ENCODE results near the gene PHF21B. TPM values are rescaled to one million over a fixed set of nuclear protein-coding genes. Genes with fewer than 3 reads are reported as not detected.
A peak's percentile ranks its signal among the peaks of the same experiment; 100 is the strongest.

Gene PHF21B
- total RNA-seq, 4 donors from 2014 or later, result 0.17 to 0.62 TPM; not detected in 2

- intact Hi-C loops (cut with DNase I; ENCODE audit: low total_unique reads), result no loop called here
- DNase-seq (ENCODE audit: low spot score in 2 of 2), result no peak
- H3K4me3 ChIP-seq (ENCODE audit: low read depth, poor library complexity, severe bottlenecking), result no peak overlapping the region
- TF ChIP-seq POLR2A (IDR thresholded peaks at IDR 0.05) (no peak), CTCF (IDR thresholded peaks at IDR 0.05) (no peak)
- WGBS, 2 donors, result 80 to 82% methylated on average over 11 of the region's 11 CpGs
These were observed 27.9 kb downstream of the PHF21B start for GRCh38 chr22:44981857-44982256.

GRCh38 chr22:44979154-44979553 is 30.7 kb downstream of the PHF21B start:
- no peak overlapping the region for H3K4me3 ChIP-seq (ENCODE audit: low read depth, poor library complexity, severe bottlenecking)
- intact Hi-C loops (cut with DNase I; ENCODE audit: low total_unique reads), result no loop called here
- WGBS, 2 donors, result 73 to 78% methylated on average over 5 to 6 of the region's 6 CpGs
- no peak for DNase-seq (ENCODE audit: low spot score in 2 of 2)
- TF ChIP-seq POLR2A (IDR thresholded peaks at IDR 0.05) (no peak), CTCF (IDR thresholded peaks at IDR 0.05) (no peak)

- no peak overlapping the region for H3K4me3 ChIP-seq (ENCODE audit: low read depth, poor library complexity, severe bottlenecking)
- WGBS, 2 donors, result 39 to 41% methylated on average over 22 of the region's 22 CpGs
- TF ChIP-seq CTCF (IDR thresholded peaks at IDR 0.05), result no peak
- TF ChIP-seq POLR2A (IDR thresholded peaks at IDR 0.05), result no peak
- DNase-seq (ENCODE audit: low spot score in 2 of 2), result peak; percentile 33 to 88
- intact Hi-C loops (cut with DNase I; ENCODE audit: low total_unique reads), result no loop called here
These were observed 34.2 kb downstream of the PHF21B start for GRCh38 chr22:44975427-44976262.

GRCh38 chr22:44974454-44974853 is 35.4 kb downstream of the PHF21B start:
- no peak for TF ChIP-seq POLR2A (IDR thresholded peaks at IDR 0.05)
- TF ChIP-seq CTCF (IDR thresholded peaks at IDR 0.05), result no peak
- DNase-seq (ENCODE audit: low spot score in 2 of 2), result no peak
- 92 to 94% methylated on average over 9 of the region's 9 CpGs for WGBS, 2 donors
- no peak overlapping the region for H3K4me3 ChIP-seq (ENCODE audit: low read depth, poor library complexity, severe bottlenecking)
- intact Hi-C loops (cut with DNase I; ENCODE audit: low total_unique reads), result no loop called here

- TF ChIP-seq POLR2A (IDR thresholded peaks at IDR 0.05) (no peak), CTCF (IDR thresholded peaks at IDR 0.05) (no peak)
- H3K4me3 ChIP-seq (ENCODE audit: low read depth, poor library complexity, severe bottlenecking), result no peak overlapping the region
- WGBS, 2 donors, result 80 to 88% methylated on average over 8 of the region's 8 CpGs
- intact Hi-C loops (cut with DNase I; ENCODE audit: low total_unique reads), result no loop called here
- DNase-seq (ENCODE audit: low spot score in 2 of 2), result no peak
These were observed 36.0 kb downstream of the PHF21B start for GRCh38 chr22:44973829-44974228.
